Psoas muscle (tissue), 8 donors: ENCODE data around the gene XCR1. TPM values are rescaled to one million over a fixed set of nuclear protein-coding genes. Genes with fewer than 3 reads are reported as not detected.

Experiments used
- ATAC-seq, 4 donors: fragments of 200-7000 bp; cut with Tn5 transposase; one replicate each; pipeline ENCODE4 v1.9.1; 2020; ENCODE audit warnings: moderate library complexity in 3 of 4, mild to moderate bottlenecking in 2 of 4
- DNase-seq, 2 donors: peaks; one replicate each; pipeline ENCODE4 v3.0.0-alpha.2; 2020
- H3K27ac ChIP-seq: fragments of 200-600 bp; one replicate; pipeline ENCODE4 v1.8.0; 2022
- H3K27me3 ChIP-seq, 3 donors: fragments of 200-600 bp in 1 of 3; one replicate each; pipeline versions ENCODE4 v1.6.1 to v1.8.0; 2013 to 2022; ENCODE audit warnings: low read length in 2 of 3, mild to moderate bottlenecking in 2 of 3, moderate library complexity in 1 of 3; ENCODE audit not compliant: insufficient read depth in 3 of 3
- H3K36me3 ChIP-seq, 2 donors: fragments of 200-600 bp in 1 of 2; one replicate each; pipeline versions ENCODE4 v1.6.1 to v1.8.0; 2013 to 2022; ENCODE audit warnings: low read depth in 1 of 2, mild to moderate bottlenecking in 1 of 2, moderate library complexity in 1 of 2; ENCODE audit not compliant: insufficient read depth in 1 of 2
- H3K4me1 ChIP-seq: fragments of 200-600 bp; one replicate; pipeline ENCODE4 v1.8.0; 2022
- H3K4me3 ChIP-seq: fragments of 200-600 bp; one replicate; pipeline ENCODE4 v1.8.0; 2022; ENCODE audit warnings: mild to moderate bottlenecking
- H3K9me3 ChIP-seq: fragments of 200-600 bp; one replicate; pipeline ENCODE4 v1.8.0; 2022
- CTCF ChIP-seq: fragments of 200-600 bp; IDR thresholded peaks from one replicate; pipeline ENCODE4 v1.8.0; 2022; ENCODE audit warnings: antibody characterized with exemption
- WGBS, 3 donors: extraction: QIAGEN DNeasy Blood & Tissue Kit; methylation state at CpG; one replicate each; pipeline versions ENCODE4 v1.1.6 to v1.1.7; 2013; 5-methylcytosine and 5-hydroxymethylcytosine counted together
- intact Hi-C, 2 donors: fragments of 100-400 bp; cut with DNase I; formaldehyde crosslinking; loops; one replicate each; pipeline versions ENCODE4 v1.11.0 to v1.14.2; 2022
- polyA plus RNA-seq, 3 donors: library from polyadenylated mRNA; stranded (reverse); fragments of 200-250 nt; gene quantifications; one replicate each; pipeline ENCODE4 v1.2.3, GENCODE V29; 2013
- total RNA-seq, 4 donors: library from RNA; stranded (reverse); fragmentation: NEBNext Ultra II Directional in 2 of 4; extraction: Animal tissue kit (Norgen Biotek cat#: 25700) in 2 of 4; gene quantifications; one replicate each; pipeline versions ENCODE4 v1.2.1 to v1.2.4, GENCODE V29; 2021 to 2023
- donor health status: healthy with polysubstance abuse.
- donor health status: DM: no; HTN: no; CAD: no; lungs with moderate emphysema.
- donor health status: Bipolar disorder and iron deficiency.
- donor health status: healthy.
- donor health status: DM: yes; HTN: yes; CAD: no.
- donor health status: DM: no; HTN: no; CAD: no.
- donor health status: DM: no; HTN: no; CAD: no.
- donor health status: DM: yes; HTN: yes; CAD: no.

The XCR1 gene
- total and polyA plus RNA-seq, 7 donors = 0.01 to 0.10 (median 0.05) TPM; not detected in 1

- DNase-seq = peak; percentile 42 to 74
- Histone ChIP-seq H3K4me3 (peak overlapping the region; percentile 62), H3K4me1 (peaks cover 97% of the 10 kb centered on the region), H3K27me3 (no peaks in the 10 kb centered on the region), H3K9me3 (no peaks in the 10 kb centered on the region), H3K36me3 (peaks cover 18 to 46% of the 10 kb centered on the region in 2 donors), H3K27ac (peak overlapping the region; percentile 99)
- TF ChIP-seq CTCF = no peak
- ATAC-seq = peak in 3 of 4 donors; percentile 18 to 38 (median 36)
- 24 to 33% (median 31%) methylated on average over 8 of the region's 8 CpGs for WGBS, 3 donors
- intact Hi-C loops = no loop called here
Measured at GRCh38 chr3:45984331-45985312, 42.7 kb downstream of the XCR1 start.

- H3K27ac ChIP-seq = peak overlapping the region; percentile 99
- no peaks in the 10 kb centered on the region for H3K9me3 ChIP-seq
- peaks cover 96% of the 10 kb centered on the region for H3K4me1 ChIP-seq
- peaks cover 21 to 53% of the 10 kb centered on the region in 2 donors for H3K36me3 ChIP-seq
- ATAC-seq = peak; percentile 23 to 56 (median 41)
- no peak for TF ChIP-seq CTCF
- no peaks in the 10 kb centered on the region for H3K27me3 ChIP-seq
- no peak for DNase-seq
- intact Hi-C loops = no loop called here
- peak overlapping the region; percentile 62 for H3K4me3 ChIP-seq
- WGBS, 3 donors = 40 to 45% (median 40%) methylated on average over 3 of the region's 3 CpGs
Measured at GRCh38 chr3:45983770-45984169, 43.5 kb downstream of the XCR1 start.

- H3K36me3 ChIP-seq = peaks cover 21 to 53% of the 10 kb centered on the region in 2 donors
- no peak overlapping the region for H3K4me3 ChIP-seq
- no peaks in the 10 kb centered on the region for H3K9me3 ChIP-seq
- peak overlapping the region; percentile 99 for H3K27ac ChIP-seq
- TF ChIP-seq CTCF = no peak
- ATAC-seq (no peak), DNase-seq (no peak)
- 29 to 44% (median 31%) methylated on average over 2 of the region's 2 CpGs for WGBS, 3 donors
- intact Hi-C loops = no loop called here
- peaks cover 91% of the 10 kb centered on the region for H3K4me1 ChIP-seq
- H3K27me3 ChIP-seq = no peaks in the 10 kb centered on the region
Measured at GRCh38 chr3:45981346-45982074, 45.8 kb downstream of the XCR1 start.

DNA sequence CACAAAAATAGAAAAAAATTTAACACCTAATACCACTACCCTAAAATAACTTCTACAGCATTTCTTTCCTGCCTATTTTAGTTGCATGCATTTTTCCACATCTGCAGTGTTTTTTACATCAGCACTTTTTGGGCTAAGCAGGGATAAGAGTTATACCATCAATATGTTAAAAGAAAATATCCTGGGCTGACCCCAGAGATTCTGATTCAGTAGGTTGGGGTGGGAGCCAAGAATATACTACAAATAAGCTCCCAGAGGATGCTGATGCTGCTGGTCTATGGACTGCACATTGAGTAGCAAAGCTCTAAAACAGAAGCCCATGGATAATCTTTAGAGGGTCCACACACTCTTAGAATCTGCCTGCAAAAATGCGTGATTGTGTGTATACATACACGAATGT lies 46.5 kb downstream of the XCR1 start:
- no peak for DNase-seq
- intact Hi-C loops = no loop called here
- no peaks in the 10 kb centered on the region for H3K9me3 ChIP-seq
- no peaks in the 10 kb centered on the region for H3K27me3 ChIP-seq
- 90 to 95% (median 94%) methylated on average over 2 of the region's 2 CpGs for WGBS, 3 donors
- H3K27ac ChIP-seq = peak overlapping the region; percentile 99
- peaks cover 91% of the 10 kb centered on the region for H3K4me1 ChIP-seq
- no peak for TF ChIP-seq CTCF
- peaks cover 21 to 53% of the 10 kb centered on the region in 2 donors for H3K36me3 ChIP-seq
- H3K4me3 ChIP-seq = no peak overlapping the region
- no peak for ATAC-seq
